Pulmonary artery endothelial cell (primary cell): ENCODE measurements around the gene BTNL3. TPM values are rescaled to one million over a fixed set of nuclear protein-coding genes. Genes with fewer than 3 reads are reported as not detected.

Experiments
- DNase-seq: peaks from one replicate; pipeline ENCODE4 v3.0.0-alpha.2; 2011; ENCODE audit warnings: low read depth, low spot score
- total RNA-seq: library from RNA; depleted of rRNA; stranded (reverse); fragments of >200 nt; gene quantifications from 2 replicates; pipeline ENCODE4 v1.2.3, GENCODE V29; 2014

The BTNL3 gene
- total RNA-seq, 1 donor from 2014 or later: not detected

DNA sequence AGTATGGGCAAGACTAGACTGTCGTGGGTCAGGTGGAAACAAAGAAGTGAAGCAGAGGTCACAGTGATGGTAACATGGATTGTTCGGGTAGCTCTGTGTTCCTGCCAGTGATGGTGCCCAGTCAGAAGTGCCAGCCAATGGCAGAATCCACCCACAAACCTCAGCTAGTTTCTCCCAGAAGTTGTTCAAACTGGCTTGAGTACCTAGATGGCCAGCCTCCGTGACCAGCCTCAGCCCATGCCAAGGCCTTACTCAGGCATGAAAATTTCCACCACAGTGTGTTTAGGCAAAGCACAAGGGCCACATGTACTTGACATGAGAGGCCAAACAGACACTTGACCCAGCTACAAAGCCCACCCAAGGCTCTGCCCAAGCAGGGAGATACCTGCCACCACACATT is 32.0 kb downstream of the BTNL3 start:
- DNase-seq: no peak

DNA sequence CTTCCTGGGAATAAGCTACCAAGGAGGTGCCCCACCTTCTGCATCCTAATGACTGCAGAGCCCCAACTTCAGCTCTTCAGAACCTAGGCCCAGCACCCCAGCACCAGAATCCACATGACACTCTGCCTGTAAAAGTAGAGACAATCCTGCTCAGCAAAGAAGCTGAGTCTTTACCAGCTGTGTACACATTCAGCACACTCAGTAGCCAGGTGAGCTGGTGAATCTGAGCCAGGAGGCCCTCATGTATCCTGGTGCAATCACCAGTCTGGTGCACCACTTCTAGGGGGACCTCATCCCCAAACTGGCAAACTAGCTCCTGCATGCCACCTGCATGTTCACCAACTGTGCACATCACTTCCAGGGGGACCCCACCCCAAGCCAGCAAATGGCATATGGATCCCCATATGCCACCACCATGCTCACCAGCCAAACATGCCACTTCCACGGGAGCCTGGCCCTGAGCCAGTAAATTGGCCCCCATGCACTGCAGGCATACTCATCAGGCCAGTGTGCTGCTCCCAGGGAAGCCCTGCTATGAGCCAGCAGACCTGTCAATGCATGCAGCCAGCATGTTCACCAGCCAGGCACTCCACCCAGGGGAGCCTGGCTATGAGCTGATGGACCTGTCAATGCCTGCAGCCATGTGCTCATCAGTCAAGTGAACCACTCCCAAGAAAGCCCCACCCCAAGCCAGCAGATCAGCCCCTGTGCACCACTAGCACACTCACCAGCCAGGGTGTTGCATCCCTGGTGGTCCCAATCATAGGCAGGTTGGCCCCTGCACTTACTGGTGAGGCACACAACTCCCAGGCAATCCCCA is 35.8 kb downstream of the BTNL3 start:
- no peak for DNase-seq

DNA sequence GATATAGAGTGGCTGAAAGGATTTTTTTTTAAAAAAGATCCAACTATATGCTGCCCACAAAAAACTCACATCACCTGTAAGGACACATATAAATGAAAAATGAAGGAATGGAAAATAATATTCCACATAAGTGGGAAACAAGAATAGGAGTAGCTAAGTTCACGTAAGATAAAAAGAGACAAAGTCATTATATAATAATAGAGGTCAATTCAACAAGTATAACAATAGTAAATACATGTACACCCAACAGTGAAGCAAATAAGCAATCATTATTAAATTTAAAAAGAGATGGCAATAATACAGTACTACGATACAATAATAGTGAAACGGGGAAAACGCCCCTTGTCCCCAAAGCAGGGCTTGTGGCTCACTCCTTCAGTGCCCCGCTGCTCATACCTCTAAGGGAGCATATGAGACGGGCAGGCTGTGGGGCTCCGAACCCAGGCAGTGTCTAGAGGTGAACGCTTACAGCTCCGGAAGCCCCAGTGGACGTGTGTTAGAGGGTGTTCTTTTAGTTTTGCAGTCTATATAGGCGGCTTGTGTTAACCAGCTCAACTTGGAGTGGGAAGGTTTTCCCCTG is 38.9 kb downstream of the BTNL3 start:
- no peak for DNase-seq

- no peak for DNase-seq
Measured at GRCh38 chr5:181028032-181028819, 39.6 kb downstream of the BTNL3 start.

- DNase-seq: no peak
Measured at GRCh38 chr5:181031716-181032115, 43.1 kb downstream of the BTNL3 start.

DNA sequence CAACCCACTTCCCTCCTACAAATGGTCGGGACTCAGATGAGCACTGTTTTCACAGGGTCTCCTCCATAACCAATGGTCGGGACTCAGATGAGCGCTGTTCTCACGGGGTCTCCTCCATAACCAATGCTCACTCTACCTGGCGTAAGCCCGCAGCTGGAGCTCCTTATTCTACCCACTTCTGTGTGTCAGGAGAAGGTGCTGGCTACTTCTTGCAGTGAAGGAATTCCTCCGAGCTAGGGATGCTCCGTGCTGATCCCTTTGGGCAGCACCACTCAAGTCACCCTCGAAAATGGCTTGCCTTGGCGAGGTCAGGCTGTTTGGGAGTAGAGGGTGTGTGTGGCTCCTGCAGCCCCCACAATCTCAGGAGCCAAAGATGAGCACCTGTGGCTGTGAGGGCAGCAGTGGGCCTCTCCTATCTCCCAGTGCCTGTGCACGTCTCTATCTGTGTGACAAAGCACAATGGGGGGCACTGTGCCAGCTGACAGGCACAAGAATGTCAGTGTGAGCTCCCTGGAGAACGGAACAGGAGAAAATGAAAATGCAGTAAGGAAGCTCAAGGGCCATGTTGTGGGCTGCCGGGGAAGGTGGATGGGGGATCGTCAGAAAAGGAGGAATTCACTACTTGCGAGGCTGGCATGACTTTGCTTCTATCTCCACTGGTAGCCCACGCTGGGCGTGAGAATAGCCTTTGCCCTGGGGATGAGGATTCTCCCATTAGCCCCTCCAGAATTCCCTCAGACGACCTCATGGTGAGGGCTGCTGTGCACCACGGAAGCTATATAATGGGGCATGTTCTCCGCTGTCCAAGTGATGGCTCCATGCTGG is 47.6 kb downstream of the BTNL3 start:
- no peak for DNase-seq

GRCh38 chr5:181036816-181037364 is 48.2 kb downstream of the BTNL3 start:
- no peak for DNase-seq

GRCh38 chr5:181037365-181037861 is 48.8 kb downstream of the BTNL3 start:
- DNase-seq: no peak

GRCh38 chr5:181039471-181039870 is 50.8 kb downstream of the BTNL3 start:
- no peak for DNase-seq

GRCh38 chr5:181039931-181040630 is 51.4 kb downstream of the BTNL3 start, which contains the start of gene BTNL9:
Gene BTNL9 (plus strand): TSS chr5:181040266. CDS start chr5:181045490, 5,224 bp downstream.
- DNase-seq: peak; percentile 41

DNA sequence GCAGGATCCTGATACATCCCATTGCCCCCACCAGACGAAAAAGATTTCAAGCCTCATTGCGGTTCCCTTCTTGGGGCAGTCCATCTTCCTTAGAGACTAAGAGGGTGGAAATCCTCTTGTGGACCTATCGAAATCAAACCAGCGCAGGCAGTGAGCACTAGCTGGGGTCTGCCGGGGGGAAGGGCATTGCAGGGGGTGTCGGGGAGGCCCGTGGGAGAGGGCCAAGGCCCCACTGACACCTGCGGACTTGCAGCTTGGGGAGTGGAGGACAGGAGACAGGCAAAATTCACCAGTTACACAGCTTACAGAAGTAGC is 51.9 kb downstream of the BTNL3 start:
- DNase-seq: no peak

- no peak for DNase-seq
Measured at GRCh38 chr5:181041043-181041442, 52.4 kb downstream of the BTNL3 start.

- DNase-seq: no peak
Measured at GRCh38 chr5:181042036-181042713, 53.5 kb downstream of the BTNL3 start.

- DNase-seq: no peak
Measured at GRCh38 chr5:181042722-181043121, 54.1 kb downstream of the BTNL3 start.

- DNase-seq: no peak
Measured at GRCh38 chr5:181043285-181044092, 54.8 kb downstream of the BTNL3 start.

- DNase-seq: no peak
Measured at GRCh38 chr5:181044093-181044599, 55.5 kb downstream of the BTNL3 start.

GRCh38 chr5:181044662-181045305 is 56.1 kb downstream of the BTNL3 start:
- no peak for DNase-seq

DNA sequence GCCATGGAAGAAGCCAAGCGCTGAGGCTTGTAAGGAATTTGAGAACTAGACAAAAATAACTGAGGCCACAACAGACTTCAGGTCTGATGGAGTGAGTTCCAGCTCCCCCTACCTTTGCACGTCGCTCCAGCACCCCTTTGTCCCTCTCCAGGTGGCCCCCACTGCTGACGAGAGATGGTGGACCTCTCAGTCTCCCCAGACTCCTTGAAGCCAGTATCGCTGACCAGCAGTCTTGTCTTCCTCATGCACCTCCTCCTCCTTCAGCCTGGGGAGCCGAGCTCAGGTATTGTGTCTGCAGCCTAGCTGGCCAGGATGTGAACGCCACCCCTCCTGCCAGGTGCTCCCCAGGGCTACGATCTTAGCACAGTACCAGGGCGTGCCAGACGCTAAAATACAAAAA is 56.7 kb downstream of the BTNL3 start:
- no peak for DNase-seq
